ENCODE results near the gene FKBP10. TPM values are rescaled to one million over a fixed set of nuclear protein-coding genes. Genes with fewer than 3 reads are reported as not detected.

Gene FKBP10
- total RNA-seq, 4 donors from 2014 or later = 4.2 to 25.4 (median 6.8) TPM

GRCh38 chr17:41794540-41794975 is 18.2 kb upstream of the FKBP10 start:
- DNase-seq (ENCODE audit: low spot score in 2 of 2) = no peak
- 92 to 93% methylated on average over 5 of the region's 5 CpGs for WGBS, 2 donors
- intact Hi-C loops (cut with DNase I; ENCODE audit: low total_unique reads) = no loop called here
- H3K4me3 ChIP-seq (ENCODE audit: low read depth, poor library complexity, severe bottlenecking) = no peak overlapping the region
- no peak for TF ChIP-seq POLR2A (IDR thresholded peaks at IDR 0.05)
- no peak for TF ChIP-seq CTCF (IDR thresholded peaks at IDR 0.05)

GRCh38 chr17:41796121-41796895 is 16.5 kb upstream of the FKBP10 start:
- intact Hi-C loops (cut with DNase I; ENCODE audit: low total_unique reads) = no loop called here
- TF ChIP-seq POLR2A (IDR thresholded peaks at IDR 0.05) (no peak), CTCF (IDR thresholded peaks at IDR 0.05) (no peak)
- no peak for DNase-seq (ENCODE audit: low spot score in 2 of 2)
- 81 to 92% methylated on average over 10 of the region's 10 CpGs for WGBS, 2 donors
- H3K4me3 ChIP-seq (ENCODE audit: low read depth, poor library complexity, severe bottlenecking) = no peak overlapping the region

GRCh38 chr17:41797377-41797776 is 15.4 kb upstream of the FKBP10 start:
- WGBS, 2 donors = 85 to 90% methylated on average over 3 of the region's 3 CpGs
- DNase-seq (ENCODE audit: low spot score in 2 of 2) = no peak
- TF ChIP-seq CTCF (IDR thresholded peaks at IDR 0.05) (no peak), POLR2A (IDR thresholded peaks at IDR 0.05) (no peak)
- no peak overlapping the region for H3K4me3 ChIP-seq (ENCODE audit: low read depth, poor library complexity, severe bottlenecking)
- intact Hi-C loops (cut with DNase I; ENCODE audit: low total_unique reads) = no loop called here

GRCh38 chr17:41799366-41799765 is 13.4 kb upstream of the FKBP10 start:
- H3K4me3 ChIP-seq (ENCODE audit: low read depth, poor library complexity, severe bottlenecking) = no peak overlapping the region
- intact Hi-C loops (cut with DNase I; ENCODE audit: low total_unique reads) = no loop called here
- TF ChIP-seq POLR2A (IDR thresholded peaks at IDR 0.05) = no peak
- TF ChIP-seq CTCF (IDR thresholded peaks at IDR 0.05) = no peak
- no peak for DNase-seq (ENCODE audit: low spot score in 2 of 2)
- WGBS, 2 donors = 50 to 67% methylated on average over 8 of the region's 8 CpGs

- peak; percentile 79 to 93 for DNase-seq (ENCODE audit: low spot score in 2 of 2)
- WGBS, 2 donors = 18 to 23% methylated on average over 17 to 18 of the region's 18 CpGs
Measured at GRCh38 chr17:41800601-41801373, 12.0 kb upstream of the FKBP10 start.

More at GRCh38 chr17:41800601-41801373, 12.0 kb upstream of the FKBP10 start:
- no peak overlapping the region for H3K4me3 ChIP-seq (ENCODE audit: low read depth, poor library complexity, severe bottlenecking)
- no peak for TF ChIP-seq CTCF (IDR thresholded peaks at IDR 0.05)
- no peak for TF ChIP-seq POLR2A (IDR thresholded peaks at IDR 0.05)
- intact Hi-C loops (cut with DNase I; ENCODE audit: low total_unique reads) = no loop called here

All from lower leg skin (tissue), 4 donors.